GM19099 (cell line): ENCODE measurements around the gene COL5A1.

Experiments used
- POLR2A ChIP-seq: IDR thresholded peaks from 3 replicates; pipeline ENCODE4 v1.6.1; 2011; ENCODE audit warnings: low read depth; ENCODE audit not compliant: insufficient read length; ENCODE audit errors: extremely low read depth

COL5A1 gene

GRCh38 chr9:134602547-134603362 is 38.8 kb upstream of the COL5A1 start:
- TF ChIP-seq POLR2A = no peak

- TF ChIP-seq POLR2A = no peak
Measured at GRCh38 chr9:134604834-134605233, 36.8 kb upstream of the COL5A1 start.

DNA sequence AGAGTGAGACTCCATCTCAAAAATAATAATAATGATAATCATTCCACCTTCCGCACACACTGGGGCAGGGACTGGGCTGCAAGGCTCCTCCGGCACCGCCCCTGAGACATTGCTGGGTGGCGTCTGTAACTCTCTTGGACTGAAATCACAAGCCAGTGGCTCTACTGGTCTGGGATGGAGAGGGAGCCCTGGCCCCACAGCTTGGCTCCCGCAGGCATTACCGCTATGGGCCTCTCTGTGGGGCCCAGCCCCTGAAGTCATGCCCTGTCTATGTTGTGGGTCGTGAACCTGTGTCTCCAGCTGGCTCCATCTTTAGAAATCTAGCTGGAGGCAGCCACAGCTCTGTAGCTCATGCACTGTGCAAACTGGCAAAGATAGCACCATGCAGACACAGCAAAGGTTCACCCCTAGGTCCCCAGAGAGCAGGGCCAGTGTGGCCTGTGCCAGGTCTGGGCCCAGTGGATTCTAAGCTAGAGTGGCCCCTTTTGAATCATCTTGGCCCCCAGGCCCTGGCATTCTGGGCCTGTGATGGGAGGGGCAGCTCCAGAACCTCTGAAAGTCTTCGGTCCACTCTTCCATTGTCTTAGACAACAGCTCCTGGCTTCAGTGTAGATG is 36.1 kb upstream of the COL5A1 start:
- TF ChIP-seq POLR2A = no peak

DNA sequence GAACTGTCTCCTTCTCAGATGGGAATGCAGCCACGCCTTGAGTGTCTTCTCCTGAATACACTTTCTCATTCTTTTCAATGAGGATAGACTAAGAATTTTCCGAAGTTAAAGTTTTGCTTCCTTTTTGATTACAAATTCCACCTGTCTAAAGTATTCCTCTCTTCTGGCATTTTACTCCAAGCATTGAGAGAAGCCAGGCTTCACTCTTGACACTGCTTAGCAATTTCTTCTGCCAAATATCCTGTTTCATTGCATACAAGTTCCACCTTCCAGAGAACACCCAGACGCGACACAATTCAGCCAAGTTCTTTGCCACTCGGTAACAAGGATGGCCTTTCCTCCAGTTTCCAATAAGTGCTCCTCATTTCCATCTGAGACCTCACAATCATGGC is 35.6 kb upstream of the COL5A1 start:
- no peak for TF ChIP-seq POLR2A

- no peak for TF ChIP-seq POLR2A
Measured at GRCh38 chr9:134606951-134607731, 34.5 kb upstream of the COL5A1 start.

DNA sequence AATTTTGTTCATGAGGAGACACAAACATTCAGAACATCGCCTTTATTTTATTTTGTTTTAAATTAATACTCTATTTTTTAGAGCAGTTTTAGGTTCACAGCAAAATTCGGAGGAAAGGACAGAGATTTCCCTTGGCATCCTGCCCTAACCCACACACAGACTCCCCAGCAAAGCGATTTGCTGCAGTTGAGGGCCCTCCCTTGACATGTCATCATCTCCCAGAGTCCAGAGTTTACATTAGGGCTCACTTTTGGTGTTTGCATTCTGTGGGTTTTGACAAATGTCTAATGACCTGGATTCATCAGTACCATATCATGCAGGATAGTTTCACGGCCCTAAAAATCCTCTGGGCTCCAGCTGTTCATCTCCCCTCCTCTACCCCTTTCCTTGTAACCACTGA is 33.6 kb upstream of the COL5A1 start:
- no peak for TF ChIP-seq POLR2A

GRCh38 chr9:134611046-134611445 is 30.6 kb upstream of the COL5A1 start:
- TF ChIP-seq POLR2A = no peak

DNA sequence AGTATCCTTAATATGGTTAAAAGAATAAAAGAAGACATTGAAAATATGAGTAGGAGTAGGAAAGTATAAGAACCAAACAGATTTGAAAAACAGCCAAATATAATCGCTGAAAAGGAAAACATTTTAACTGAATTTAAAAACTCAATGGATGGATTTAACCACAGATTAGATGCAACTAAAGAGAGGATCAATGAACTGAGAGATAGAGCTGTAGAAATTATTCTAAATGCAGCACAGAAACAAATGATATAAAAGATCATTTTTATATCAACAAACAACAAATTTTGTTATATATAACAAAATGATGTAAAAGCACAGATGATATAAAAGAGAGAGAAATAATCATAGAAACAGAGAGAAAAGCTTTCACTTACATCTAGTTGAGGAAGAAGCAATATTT is 29.3 kb upstream of the COL5A1 start:
- no peak for TF ChIP-seq POLR2A

DNA sequence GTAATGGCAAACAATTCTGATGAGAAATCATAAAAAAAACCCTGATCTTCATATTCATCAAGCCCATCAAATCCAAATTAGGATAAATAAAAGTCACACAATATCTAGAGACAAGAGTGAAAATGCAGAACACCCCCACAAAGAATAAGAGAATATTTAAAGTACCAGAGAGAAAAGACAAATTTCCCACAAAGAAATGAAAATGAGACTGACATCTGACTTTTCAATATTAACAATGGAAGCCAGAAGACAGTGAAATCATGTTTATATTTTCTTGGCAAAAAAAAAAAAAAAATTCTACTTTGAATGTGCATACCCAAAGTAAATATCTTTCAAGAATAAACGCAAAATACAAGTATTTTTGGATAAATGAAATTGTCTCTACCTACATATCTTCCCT is 28.9 kb upstream of the COL5A1 start:
- TF ChIP-seq POLR2A = no peak

DNA sequence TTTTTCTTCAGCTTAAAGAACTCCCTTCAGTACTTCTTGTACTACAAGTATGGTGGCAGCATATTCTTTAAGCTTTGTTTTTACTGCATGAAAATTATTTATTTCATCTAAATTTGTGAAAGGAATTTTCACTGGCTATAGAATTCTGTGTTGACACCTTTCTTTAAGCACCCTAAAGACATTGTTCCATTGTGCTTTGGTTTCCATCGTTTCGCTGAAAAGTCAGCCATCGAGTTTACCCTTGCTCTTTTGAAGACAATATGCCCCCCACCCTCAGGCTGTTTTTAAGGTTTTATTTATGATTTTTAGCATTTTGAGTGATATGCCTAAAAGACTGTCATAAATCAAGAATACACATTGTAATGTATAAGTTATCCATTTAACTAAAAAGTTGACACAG is 27.3 kb upstream of the COL5A1 start:
- no peak for TF ChIP-seq POLR2A

DNA sequence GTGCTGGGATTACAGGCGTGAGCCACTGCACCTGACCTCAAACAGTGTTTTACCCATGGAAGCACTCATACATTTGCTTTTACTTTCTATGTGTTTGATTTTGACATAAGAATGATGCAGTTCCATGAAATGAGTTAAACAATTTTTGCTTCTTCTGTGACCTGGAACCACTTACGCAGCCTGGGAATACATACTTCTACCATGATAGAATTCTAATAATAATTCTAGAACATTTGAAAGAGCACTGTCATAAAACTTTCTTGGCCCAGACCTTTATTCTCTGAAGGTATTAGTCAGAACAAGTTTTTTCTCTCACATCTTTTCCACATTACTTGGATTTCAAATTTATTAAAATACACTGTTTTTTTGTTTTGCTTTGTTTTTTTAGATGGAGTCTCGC is 25.3 kb upstream of the COL5A1 start:
- no peak for TF ChIP-seq POLR2A

GRCh38 chr9:134617246-134617645 is 24.4 kb upstream of the COL5A1 start:
- no peak for TF ChIP-seq POLR2A

- TF ChIP-seq POLR2A = no peak
Measured at GRCh38 chr9:134617836-134618162, 23.8 kb upstream of the COL5A1 start.

GRCh38 chr9:134618163-134618832 is 23.3 kb upstream of the COL5A1 start:
- no peak for TF ChIP-seq POLR2A

DNA sequence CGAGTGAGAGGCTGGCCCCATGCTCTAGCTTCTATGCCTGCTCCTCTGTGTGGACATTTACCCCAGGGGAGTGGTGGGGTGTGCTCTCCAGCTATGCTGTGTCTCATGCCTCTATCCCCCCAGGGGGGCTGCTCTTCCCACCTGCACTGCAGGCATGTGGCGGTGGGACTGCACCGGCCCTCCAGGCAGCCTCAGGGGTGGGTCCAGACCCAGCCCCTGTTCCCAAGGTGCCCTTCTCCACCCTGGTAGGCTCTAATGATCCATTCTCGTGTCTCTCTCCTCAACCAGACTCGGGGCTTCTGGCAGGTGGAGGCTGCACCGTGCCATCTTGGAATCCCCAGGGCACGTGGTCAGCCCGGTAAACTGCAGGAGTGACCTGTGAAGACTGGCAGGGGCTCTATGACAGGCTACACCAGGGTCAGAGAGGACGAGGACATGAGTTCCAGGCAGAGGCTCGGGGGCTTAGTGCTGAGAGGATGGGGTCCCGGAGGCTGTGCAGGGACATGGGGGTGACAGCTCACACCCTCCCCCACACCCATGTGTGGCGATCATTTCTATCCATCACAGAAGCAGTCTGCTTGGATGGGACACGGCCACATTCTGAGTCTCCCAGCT is 22.7 kb upstream of the COL5A1 start:
- no peak for TF ChIP-seq POLR2A

DNA sequence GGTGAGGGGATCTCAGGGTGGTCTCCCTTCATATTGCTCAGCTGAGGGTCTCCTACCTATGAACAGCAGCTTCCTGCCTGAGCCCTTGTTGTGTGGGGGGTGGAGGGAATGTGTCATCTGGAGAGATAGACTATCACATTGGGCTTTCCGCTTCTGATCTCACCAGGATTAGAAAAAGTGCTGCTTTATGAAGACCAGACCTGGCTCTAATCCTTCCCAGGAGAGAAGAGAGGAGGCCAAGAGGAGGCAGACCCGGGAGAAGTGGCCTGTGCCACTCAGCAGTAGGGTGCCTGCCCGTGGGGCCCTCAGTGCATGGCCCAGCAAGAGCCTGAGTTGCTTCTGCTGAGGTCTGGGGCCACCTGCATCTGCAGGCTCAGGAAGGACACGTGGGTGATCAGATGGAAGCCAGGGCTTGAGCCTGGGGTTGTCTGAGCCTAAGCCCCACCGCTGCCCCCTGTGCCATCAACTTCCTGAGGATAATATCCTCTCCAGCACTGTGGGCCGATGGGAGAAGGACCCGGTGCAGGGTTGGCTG is 22.1 kb upstream of the COL5A1 start:
- no peak for TF ChIP-seq POLR2A
